ENCODE measurements around the gene MBD4. TPM values are rescaled to one million over a fixed set of nuclear protein-coding genes. Genes with fewer than 3 reads are reported as not detected.

Gene MBD4
- total and polyA plus RNA-seq, 2 of the 4 experiments (the other 2 are of a cell fraction): 13.8 to 15.0 TPM

DNA sequence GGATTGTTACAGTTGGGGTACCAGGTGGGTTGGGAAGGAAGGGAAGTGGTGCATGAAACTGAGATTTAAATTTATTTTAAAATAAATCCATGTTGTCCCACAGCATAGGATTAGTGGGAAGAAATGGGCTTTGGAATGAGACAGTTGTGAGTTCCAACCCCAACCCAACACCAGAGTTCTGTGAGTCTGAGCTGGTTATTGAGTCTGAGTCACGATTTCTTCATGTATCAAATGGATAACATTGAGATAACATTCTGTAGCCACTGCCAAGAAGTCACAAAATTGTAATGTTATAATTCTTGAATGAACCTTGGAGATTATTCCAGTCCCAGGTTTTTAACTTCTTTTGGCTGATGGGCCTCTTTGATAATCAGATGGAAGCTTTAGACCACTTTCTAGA is 14.0 kb upstream of the MBD4 start:
- ChIA-PET POLR2A (ENCODE audit: unreplicated experiment) (no interaction called here), CTCF (no interaction called here)
- dilution Hi-C loops (cut with HindIII; ENCODE audit: low sequenced_read_pairs, unreplicated experiment): no loop called here
- no peak overlapping the region for H3K23ac ChIP-seq (ENCODE audit: low read depth, low read length)
- peaks cover 8% of the 10 kb centered on the region for H3K9me1 ChIP-seq (ENCODE audit: insufficient read depth, low read length)
- H3K4ac ChIP-seq (ENCODE audit: low read depth, low read length): no peak overlapping the region
- H3K9me3 ChIP-seq (ENCODE audit: control insufficient read depth, insufficient read depth, low read length): no peaks in the 10 kb centered on the region
- no TSS peak for BruUV-seq (replicated peaks)
- H3K79me1 ChIP-seq (ENCODE audit: low read depth in 1 of 2, low read length in 2 of 2): peaks cover 0 to 7% of the 10 kb centered on the region in 2 experiments; a peak in 1 of 4 replicates
- no peak overlapping the region for H2BK120ac ChIP-seq (ENCODE audit: low read depth, low read length)
- peaks cover 6% of the 10 kb centered on the region for H3K36me3 ChIP-seq (ENCODE audit: control insufficient read depth, insufficient read depth, low read length)
- no peaks in the 10 kb centered on the region for H3K27me3 ChIP-seq (ENCODE audit: control insufficient read depth, insufficient read depth, low read length)
- intact Hi-C loops (cut with micrococcal nuclease): loop anchor here (5.0 kb wide), 1 partner anchor 84 kb away; no protein-coding TSS in a partner anchor
- ATAC-seq (ENCODE audit: low read depth) (peak; percentile 72), DNase-seq (peak; percentile 75)
- H3K56ac ChIP-seq (ENCODE audit: extremely low read depth, insufficient read depth, low read length): no peak overlapping the region
- H3K4me3 ChIP-seq (ENCODE audit: insufficient read depth, low read depth, low read length): no peak overlapping the region
- H2BK15ac ChIP-seq (ENCODE audit: low read depth, low read length): no peak overlapping the region
- no peak overlapping the region for H4K91ac ChIP-seq (ENCODE audit: insufficient read depth, low read depth, low read length)
- H4K8ac ChIP-seq (ENCODE audit: low read depth in 2 of 2, low read length in 2 of 2): no peak overlapping the region
- no CpG with 5 or more reads among the region's 1 CpG for WGBS, 2 experiments (ENCODE audit: extremely low coverage in 2 of 2, insufficient read length in 1 of 2)
- H3K18ac ChIP-seq (ENCODE audit: low read depth, low read length): no peak overlapping the region
- H3K27ac ChIP-seq (ENCODE audit: insufficient read depth, low read length): no peak overlapping the region
- TF ChIP-seq POLR2A (IDR thresholded peaks at IDR 0.05; ENCODE audit: low read depth, low read length) (no peak), CEBPB (IDR thresholded peaks at IDR 0.05; ENCODE audit: low read depth, low read length) (peak; percentile 53; the same call in 1 of the 2 replicates), FOS (IDR thresholded peaks at IDR 0.05; ENCODE audit: low read depth, low read length) (peak; percentile 39; the same call in 1 of the 2 replicates), NFE2L2 (IDR thresholded peaks at IDR 0.05; ENCODE audit: low read depth, low read length) (no peak), MAZ (IDR thresholded peaks at IDR 0.05; ENCODE audit: borderline replicate concordance, low read depth, low read length) (no peak)
- no peak overlapping the region for H2BK5ac ChIP-seq (ENCODE audit: low read depth, low read length, poor library complexity, severe bottlenecking)
- H2AK9ac ChIP-seq (replicated peaks; ENCODE audit: low read depth, low read length, poor library complexity): no peak overlapping the region
- no peak overlapping the region for H2BK20ac ChIP-seq (ENCODE audit: low read depth, low read length)
- H3K4me2 ChIP-seq (ENCODE audit: low read depth, low read length): no peak overlapping the region
- no peak overlapping the region for H3K9ac ChIP-seq (ENCODE audit: low read depth, low read length)
- no peaks in the 10 kb centered on the region for H4K20me1 ChIP-seq (ENCODE audit: insufficient read depth, low read length)
- in situ Hi-C loops (cut with MboI; ENCODE audit: low sequenced_read_pairs): no loop called here
- H3K4me1 ChIP-seq (ENCODE audit: control insufficient read depth, insufficient read depth, low read length): no peaks in the 10 kb centered on the region; the same call in 1 of the 2 replicates
- H2AK5ac ChIP-seq (ENCODE audit: low read depth, low read length): no peak overlapping the region
- no peak overlapping the region for H2AFZ ChIP-seq (replicated peaks; ENCODE audit: low read length, poor library complexity)
- H3K14ac ChIP-seq (replicated peaks; ENCODE audit: low read depth, low read length): no peak overlapping the region
- H4K5ac ChIP-seq (ENCODE audit: low read depth, low read length): no peak overlapping the region

Measured in IMR-90 (cell line).